ENCODE data around the gene GOLM1.
"Not testable (repeated sequence)": the region's sequence is repeated elsewhere in the genome, so short reads cannot be mapped to it uniquely, and the experiment has no call there.

GOLM1 gene

GRCh38 chr9:86082870-86083269, 16.5 kb downstream of the GOLM1 start:
- DNase-seq (ENCODE audit: low read depth), result no peak

GRCh38 chr9:86079865-86080469, 19.4 kb downstream of the GOLM1 start:
- no peak for DNase-seq (ENCODE audit: low read depth)

- no peak for DNase-seq (ENCODE audit: low read depth)
These were observed 19.9 kb downstream of the GOLM1 start for GRCh38 chr9:86079421-86079831.

DNA sequence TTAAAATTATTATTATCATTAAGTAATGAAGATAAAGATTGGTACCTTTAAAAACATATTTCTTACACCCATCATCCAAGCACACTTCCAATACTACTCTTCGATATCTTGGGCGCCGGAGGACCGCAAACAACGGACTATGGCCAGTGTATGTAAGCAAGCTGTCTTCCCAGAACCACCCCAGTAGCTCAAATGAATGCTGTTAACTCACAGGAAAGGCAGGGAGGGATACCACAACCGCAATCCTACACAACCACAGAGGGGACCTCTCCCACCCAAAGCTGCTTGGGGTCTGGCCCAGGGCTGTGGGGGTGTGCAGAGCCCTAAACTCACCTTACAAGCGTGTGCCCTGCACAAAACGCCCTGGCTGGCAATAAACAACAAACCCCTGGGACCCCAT, 20.6 kb downstream of the GOLM1 start:
- no peak for DNase-seq (ENCODE audit: low read depth)

DNA sequence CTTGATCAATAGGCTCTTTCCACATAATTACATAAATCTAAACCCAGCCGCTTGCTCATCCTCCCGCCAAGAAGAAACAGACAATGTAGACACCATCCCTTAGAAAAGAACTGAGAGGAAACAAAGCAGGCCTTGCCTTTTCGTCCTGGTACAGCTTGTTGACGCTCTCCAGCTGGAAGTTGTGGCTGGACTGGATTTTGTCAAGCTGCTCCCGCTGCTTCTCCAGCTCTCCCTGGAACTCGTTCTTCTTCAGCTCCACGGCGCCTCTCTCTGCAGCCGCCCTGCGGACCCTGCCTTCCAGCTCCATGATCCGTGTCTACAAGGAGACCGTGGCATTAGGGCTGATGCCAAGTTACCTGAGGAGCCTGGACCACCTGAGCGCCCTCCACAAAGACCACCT, 22.1 kb downstream of the GOLM1 start:
- DNase-seq (ENCODE audit: low read depth), result no peak

DNA sequence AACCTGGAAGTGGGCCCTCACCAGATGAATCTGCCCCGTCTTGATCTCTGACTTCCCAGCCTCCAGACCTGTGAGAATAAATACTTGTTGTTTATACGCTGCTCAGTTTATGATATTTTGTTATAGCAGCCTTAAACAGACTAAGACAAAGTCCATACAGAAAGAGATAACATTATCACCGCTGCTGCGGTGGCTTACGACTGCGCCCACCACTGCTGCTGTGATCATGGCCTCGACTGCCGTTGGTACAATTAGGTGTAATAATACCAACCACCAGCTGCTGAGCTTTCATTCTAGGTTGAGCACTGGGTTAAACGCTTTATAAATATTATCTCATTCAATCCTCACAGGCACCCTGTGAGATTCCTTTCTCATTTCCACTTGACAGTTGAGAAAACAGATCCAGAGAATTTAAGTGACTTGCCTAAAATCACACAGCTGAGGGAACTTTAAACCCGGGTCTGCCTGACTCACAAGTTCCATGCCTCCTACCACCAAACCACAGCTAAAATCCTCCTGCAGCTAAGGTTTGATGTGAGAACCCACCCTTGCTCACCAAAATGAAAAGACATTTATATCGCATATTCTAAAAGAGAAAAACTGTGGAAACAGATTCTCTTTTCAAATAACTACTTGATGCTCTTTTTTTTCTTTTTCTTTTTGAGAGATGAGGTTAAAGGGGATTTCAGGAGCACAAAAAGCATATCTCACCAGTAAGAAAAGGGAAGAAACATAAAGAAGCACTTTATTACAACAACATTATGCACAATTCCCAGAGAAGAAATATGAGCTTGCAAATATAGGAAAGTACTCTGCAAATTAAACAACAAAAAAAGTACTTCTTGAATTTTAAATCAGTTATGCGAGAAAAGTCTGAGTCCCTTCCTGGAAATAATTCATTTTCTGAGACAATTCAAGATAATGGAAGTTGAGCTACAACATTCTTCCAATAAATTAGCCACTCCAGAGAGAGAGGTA, 23.9 kb downstream of the GOLM1 start:
- no peak for DNase-seq (ENCODE audit: low read depth)

DNA sequence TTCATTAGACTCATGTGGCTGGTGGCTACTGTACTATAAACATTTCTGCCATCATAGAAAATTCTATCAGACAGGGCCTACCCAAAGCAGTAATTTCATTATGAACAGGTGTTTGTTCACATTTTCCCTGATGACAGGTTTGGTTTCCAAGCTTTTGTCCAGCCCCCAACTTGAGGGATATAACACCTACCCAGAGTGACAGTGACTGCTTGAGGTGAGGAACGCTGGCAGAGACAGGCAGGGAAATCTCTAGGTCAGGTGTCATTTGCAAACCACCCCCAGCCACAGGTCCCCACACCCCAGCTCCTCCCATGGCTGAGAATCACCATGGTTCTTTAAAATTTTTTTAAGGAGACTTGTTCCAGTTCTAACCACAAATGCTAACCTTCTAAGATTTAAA, 25.5 kb downstream of the GOLM1 start:
- no peak for DNase-seq (ENCODE audit: low read depth)

- DNase-seq (ENCODE audit: low read depth), result no peak
These were observed 26.9 kb downstream of the GOLM1 start for GRCh38 chr9:86072394-86072877.

- DNase-seq (ENCODE audit: low read depth), result no peak
These were observed 30.0 kb downstream of the GOLM1 start for GRCh38 chr9:86069206-86069869.

DNA sequence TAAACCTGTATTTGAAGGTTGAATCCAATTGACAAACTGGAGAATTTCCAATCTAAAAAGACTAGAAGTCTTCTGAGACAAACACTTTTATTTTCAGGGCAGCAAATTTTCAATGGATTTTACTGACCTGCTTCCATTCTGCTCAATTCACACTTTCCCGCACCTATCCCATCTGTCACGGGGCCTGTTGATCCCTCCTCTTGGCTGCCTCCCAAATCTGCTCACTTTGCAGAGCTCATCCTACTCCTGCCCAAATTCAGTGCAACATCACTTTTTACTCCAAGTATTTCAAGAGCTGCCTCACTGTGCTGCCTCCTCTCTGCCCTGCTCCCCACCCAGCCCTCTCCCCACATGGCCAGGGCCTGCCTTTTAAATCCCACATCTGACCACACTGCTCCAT, 35.1 kb downstream of the GOLM1 start:
- no peak for DNase-seq (ENCODE audit: low read depth)

DNA sequence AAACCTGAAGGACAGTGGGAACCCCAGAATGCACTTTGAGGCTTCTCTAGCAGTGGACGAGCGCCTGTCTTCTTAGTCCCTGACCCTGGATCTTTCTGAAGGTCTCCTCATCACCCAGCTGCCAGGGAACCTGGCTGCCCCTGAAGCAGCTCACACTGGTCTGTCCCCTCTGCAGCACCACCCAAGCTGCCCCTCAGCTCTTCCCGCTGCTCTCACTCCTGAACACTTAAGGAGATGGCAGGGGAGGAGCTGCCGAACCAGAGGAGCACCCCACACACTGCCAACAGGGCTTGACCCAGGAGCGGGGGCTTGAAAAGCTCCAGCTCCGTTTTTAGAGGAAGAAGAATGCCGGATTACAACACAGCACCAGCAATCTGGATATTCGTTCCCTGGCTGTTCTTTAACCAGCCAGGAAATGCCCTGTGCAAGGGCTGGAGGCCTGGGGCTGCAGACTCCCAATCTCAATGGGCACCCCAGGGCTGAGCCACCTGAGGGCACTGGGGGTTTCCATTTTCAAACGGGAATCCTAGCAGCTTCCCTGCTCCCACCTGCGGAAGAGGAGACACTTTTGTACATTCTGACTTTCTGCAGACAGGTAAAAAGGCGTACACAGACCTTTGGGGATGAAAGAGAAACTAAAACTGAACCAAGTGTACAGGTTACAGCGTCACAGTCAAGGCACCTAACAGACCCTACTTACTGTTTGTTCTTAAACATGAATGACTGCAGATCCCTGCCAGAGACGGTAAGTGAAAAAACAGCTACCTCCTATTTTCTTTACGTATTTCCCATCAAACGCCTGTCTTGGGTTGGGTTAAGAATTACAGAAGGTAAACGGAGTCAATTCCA, 36.3 kb downstream of the GOLM1 start:
- DNase-seq (ENCODE audit: low read depth), result no peak

DNA sequence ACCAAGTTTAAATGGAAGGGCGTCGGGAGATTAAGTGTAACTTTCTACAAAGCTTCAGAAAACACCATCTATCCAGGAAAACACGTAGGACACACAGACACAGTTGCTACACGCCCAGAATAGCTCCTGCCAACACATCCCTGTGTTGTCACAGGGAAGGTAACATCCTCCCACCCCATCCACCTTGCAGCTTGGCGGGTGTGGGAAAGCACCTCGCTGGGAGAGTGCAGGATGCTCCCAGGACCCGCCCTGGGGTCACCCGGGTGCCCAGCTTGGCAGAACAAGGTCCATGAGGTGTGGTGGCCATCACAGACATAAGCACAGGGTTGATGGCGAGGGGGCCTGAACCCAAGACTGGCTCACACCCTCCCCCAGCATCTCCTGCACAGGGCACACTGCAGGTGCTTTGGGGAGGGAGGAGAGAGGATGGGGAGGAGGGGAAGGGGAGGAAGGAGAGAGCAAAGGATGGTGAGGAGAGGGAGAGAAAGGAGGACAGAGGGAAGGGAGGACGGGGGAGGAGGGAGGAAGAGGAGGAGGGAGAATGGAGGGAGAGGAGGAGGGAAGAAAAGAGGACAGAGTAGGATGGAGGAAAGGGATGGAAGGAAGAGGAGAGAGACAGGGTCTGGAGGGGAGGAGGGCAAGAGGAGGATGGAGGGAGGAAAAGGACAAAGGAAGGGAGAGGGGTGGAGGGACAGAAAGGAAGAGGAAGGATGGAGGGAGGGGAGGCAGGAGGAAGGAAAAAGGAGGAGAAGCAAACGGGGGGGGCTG, 37.2 kb downstream of the GOLM1 start:
- no peak for DNase-seq (ENCODE audit: low read depth)

DNA sequence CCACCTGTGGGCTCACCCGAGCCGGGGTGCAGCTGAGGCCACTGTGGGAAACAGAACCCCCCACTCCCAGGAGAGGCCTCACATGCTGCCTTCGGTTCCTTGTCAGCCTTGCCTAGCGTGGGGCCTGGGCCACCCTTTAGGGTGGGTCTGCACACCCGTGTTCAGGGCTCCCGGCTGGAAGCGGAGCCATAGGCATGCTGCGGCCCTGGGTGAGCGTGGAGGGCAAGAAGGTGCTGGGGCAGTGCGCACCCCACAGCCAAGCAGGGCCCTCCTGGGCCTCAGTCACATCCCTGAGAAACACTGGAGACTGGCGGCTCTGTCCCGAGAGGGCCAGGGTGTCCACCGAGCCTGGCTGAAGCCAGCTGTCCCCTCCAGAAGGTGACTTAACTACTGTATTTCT, 41.9 kb downstream of the GOLM1 start:
- no peak for DNase-seq (ENCODE audit: low read depth)

GRCh38 chr9:86054695-86055094, 44.7 kb downstream of the GOLM1 start:
- no peak for DNase-seq (ENCODE audit: low read depth)

DNA sequence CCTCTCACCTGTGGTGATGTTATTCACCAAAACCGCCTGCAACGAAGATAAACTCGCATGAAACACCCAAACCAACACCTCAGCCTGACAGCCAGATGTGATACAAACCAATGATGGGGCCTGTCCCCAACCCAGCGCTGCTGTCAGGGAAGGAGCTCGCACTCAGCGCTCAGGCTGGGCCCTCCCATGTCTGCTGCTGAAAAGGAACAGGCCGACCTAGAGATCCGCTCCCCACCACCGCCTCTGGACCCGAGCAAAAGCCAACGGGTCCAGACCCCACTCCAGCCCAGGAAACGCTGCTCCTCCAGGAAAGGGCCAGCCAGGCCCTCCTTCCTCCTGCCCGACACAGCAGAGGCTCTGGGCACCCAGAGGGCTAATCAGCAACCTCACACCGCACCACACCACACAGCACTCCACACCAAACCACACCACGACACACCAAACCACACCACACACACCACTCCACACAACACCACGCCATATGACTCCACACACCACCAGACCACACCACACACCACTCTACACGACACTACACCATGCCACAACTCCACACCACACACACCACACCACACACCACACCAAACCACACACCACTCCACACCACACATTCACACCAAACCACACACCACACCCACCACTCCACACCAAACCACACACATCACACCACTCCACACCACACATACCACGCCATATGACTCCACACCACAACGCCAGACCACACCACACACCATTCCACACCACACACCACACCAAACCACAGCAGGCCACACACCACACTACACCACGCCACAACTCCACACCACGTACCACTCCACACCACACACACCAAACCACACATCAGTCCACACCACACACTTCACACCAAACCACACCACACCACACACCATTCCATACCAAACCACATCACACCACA, 46.5 kb downstream of the GOLM1 start:
- DNase-seq (ENCODE audit: low read depth), result no peak

DNA sequence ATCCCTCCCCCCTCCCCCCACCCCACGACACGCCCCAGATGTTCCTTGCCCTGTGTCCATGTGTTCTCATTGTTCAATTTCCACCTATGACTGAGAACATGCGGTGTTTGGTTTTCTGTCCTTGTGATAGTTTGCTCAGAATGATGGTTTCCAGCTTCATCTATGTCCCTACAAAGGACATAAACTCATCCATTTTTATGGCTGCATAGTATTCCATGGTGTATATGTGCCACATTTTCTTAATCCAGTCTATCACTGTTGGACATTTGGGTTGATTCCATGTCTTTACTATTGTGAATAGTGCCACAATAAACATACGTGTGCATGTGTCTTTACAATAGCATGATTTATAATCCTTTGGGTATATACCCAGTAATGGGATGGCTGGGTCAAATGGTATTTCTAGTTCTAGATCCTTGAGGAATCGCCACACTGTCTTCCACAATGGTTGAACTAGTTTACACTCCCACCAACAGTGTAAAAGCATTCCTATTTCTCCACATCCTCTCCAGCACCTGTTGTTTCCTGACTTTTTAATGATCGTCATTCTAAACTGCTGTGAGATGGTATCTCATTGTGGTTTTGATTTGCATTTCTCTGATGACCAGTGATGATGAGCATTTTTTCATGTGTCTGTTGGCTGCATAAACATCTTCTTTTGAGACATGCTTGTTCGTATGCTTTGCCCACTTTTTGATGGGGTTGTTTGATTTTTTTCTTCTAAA, 51.2 kb downstream of the GOLM1 start:
- not testable (repeated sequence) for DNase-seq (ENCODE audit: low read depth)

DNA sequence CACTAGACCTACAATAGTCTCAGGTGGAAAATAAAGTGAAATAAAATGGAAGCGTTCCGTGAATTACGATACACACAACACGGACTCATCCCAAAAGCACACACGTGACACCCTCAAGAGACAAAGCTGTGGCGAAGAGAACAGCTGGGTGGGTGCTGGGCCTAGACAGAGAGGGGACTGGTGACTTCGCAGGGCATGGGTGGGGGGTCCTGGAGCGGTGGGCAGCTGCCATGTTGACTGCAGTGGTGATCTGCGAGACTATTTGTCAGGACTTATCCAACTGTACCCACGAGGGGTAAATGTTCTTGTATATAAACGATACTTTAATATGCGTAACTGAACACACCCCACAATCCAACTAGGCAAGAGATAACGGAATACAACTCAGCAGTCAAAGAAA, 52.0 kb downstream of the GOLM1 start:
- DNase-seq (ENCODE audit: low read depth), result no peak

GRCh38 chr9:86046930-86047341, 52.4 kb downstream of the GOLM1 start:
- DNase-seq (ENCODE audit: low read depth), result no peak

DNA sequence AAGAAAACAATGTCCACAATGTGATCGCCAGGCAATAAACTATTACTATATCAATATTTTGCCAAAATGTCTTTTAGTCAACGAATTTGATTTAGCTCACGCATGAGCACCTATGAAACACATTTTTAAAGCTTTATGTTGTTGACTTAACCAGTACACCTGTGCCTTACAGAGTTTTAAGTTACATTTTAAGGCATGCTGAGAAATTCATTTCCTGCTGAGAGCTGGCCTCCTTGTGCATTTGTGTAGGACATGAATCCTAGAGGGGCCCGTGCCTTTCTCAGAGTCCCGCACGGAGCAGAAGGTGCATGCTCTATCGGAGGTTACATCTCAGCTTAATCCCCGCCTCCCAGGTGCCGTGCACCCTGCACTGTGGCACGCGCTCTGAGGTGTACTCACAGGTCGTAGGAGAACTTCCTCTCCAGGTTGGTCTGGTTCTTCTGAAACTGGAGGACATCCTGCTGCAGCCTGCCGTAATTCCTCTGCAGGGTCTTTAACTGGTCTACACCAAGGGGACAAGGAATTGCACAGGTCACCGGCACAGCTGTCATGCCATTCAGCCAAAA, 53.2 kb downstream of the GOLM1 start:
- no peak for DNase-seq (ENCODE audit: low read depth)

All from stimulated activated CD8-positive, alpha-beta memory T cell treated with anti-CD3 and anti-CD28 coated beads, Interleukin-15, amount 100 ng/mL, for 1 hour (primary cell).